ENCODE results near the gene MAP3K6. TPM values are rescaled to one million over a fixed set of nuclear protein-coding genes. Genes with fewer than 3 reads are reported as not detected.
"Not testable (repeated sequence)": the region's sequence is repeated elsewhere in the genome, so short reads cannot be mapped to it uniquely, and the experiment has no call there.

Gene MAP3K6
- total RNA-seq, 1 experiment from 2014 or later, result 13.5 TPM

DNA sequence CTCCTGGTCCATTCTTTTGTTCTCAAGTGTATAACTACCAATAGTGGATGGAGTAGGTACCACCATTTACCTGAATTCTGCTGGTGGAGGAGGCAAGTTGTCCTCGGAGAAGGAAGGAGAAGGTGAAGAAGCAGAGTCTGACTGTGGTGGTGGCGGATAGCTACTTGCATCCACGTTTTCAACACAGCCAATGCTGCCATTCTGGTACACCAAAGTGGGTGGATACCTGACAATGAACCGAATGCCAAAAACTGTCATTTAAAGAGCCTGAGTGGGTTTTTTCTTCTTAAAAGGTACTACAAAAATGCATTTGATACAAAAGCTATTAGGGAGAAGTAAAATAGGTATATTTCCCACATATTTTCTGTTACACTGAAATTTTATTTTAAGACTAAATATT is 45.7 kb upstream of the MAP3K6 start:
- Mint-ChIP-seq H3K36me3 (ENCODE audit: insufficient read depth, unreplicated experiment) (peaks cover 92% of the 10 kb centered on the region), H3K4me1 (ENCODE audit: insufficient read depth, unreplicated experiment) (peaks cover 6% of the 10 kb centered on the region), H3K27me3 (ENCODE audit: insufficient read depth, unreplicated experiment) (no peaks in the 10 kb centered on the region), H3K27ac (ENCODE audit: low read depth, unreplicated experiment) (no peak overlapping the region), H3K9me3 (ENCODE audit: unreplicated experiment) (no peaks in the 10 kb centered on the region), H3K4me3 (ENCODE audit: unreplicated experiment) (no peak overlapping the region)
- DNase-seq (ENCODE audit: unreplicated experiment), result no peak
- intact Hi-C loops (cut with micrococcal nuclease), result no loop called here
- ChIA-PET CTCF (interaction anchor here (1.2 to 2.1 kb wide), 3 partner anchors 17 to 193 kb away, joined by 4 to 12 read pairs (median 4); no protein-coding TSS in a partner anchor), POLR2A (interaction anchor here (1.3 to 1.6 kb wide), 2 partner anchors 16 to 189 kb away, joined by 4 read pairs; no protein-coding TSS in a partner anchor)
- no peak for TF ChIP-seq CTCF (IDR thresholded peaks at IDR 0.05; ENCODE audit: unreplicated experiment)
- BruUV-seq (replicated peaks), result no TSS peak

DNA sequence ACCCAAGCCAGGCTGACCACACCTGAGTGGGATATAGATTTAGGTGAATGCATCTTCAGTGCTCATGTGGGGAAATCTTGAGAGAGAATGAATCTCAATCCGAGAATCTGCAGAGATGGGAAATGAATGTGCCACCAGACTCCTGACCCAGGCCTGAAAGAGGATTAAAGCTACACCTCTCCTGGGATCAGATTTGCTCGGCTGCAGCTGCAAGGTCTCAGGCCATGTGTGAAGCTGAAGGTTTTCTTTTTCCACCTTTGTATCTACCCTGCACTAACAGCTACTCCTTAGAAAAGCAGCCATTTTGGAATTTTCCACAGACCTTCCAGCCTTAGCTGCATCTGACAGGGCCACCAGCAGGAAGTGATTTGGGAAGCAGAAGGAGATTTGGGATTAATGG is 43.9 kb upstream of the MAP3K6 start:
- H3K4me3 Mint-ChIP-seq (ENCODE audit: unreplicated experiment), result no peak overlapping the region
- H3K27ac Mint-ChIP-seq (ENCODE audit: low read depth, unreplicated experiment), result no peak overlapping the region
- intact Hi-C loops (cut with micrococcal nuclease), result no loop called here
- CTCF ChIA-PET, result interaction anchor here (1.0 to 2.0 kb wide), 2 partner anchors 195 to 197 kb away, joined by 3 to 4 read pairs; no protein-coding TSS in a partner anchor
- POLR2A ChIA-PET, result interaction anchor here (1.0 kb wide), 2 partner anchors 8 to 193 kb away, joined by 3 to 4 read pairs; partner anchors contain the start of gene AHDC1
- H3K36me3 Mint-ChIP-seq (ENCODE audit: insufficient read depth, unreplicated experiment), result peaks cover 100% of the 10 kb centered on the region
- H3K4me1 Mint-ChIP-seq (ENCODE audit: insufficient read depth, unreplicated experiment), result peaks cover 6% of the 10 kb centered on the region
- H3K9me3 Mint-ChIP-seq (ENCODE audit: unreplicated experiment), result no peaks in the 10 kb centered on the region
- no peak for TF ChIP-seq CTCF (IDR thresholded peaks at IDR 0.05; ENCODE audit: unreplicated experiment)
- no peaks in the 10 kb centered on the region for H3K27me3 Mint-ChIP-seq (ENCODE audit: insufficient read depth, unreplicated experiment)
- no peak for DNase-seq (ENCODE audit: unreplicated experiment)
- no TSS peak for BruUV-seq (replicated peaks)

DNA sequence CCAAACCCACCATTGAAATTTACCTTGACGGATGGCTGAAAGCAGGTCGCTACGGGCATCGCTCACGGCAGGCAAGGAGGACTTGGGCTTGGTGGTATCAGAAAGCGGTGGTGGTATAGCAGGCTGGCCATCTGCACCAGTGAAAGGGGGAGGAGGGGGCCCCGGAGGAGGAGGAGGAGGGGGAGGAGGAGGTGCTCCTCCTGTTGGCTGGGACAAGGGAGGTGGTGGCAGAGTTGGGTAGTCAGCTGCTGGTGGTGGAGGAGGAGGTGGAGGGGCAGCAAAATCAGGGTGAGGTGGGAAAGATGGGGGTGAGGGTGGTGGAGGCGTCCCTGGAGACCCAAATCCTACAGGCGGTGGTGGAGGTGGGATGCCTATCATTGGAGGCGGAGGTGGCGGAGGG is 42.9 kb upstream of the MAP3K6 start:
- Mint-ChIP-seq H3K27ac (ENCODE audit: low read depth, unreplicated experiment) (no peak overlapping the region), H3K9me3 (ENCODE audit: unreplicated experiment) (no peaks in the 10 kb centered on the region), H3K4me1 (ENCODE audit: insufficient read depth, unreplicated experiment) (peaks cover 6% of the 10 kb centered on the region), H3K4me3 (ENCODE audit: unreplicated experiment) (no peak overlapping the region), H3K36me3 (ENCODE audit: insufficient read depth, unreplicated experiment) (peaks cover 99% of the 10 kb centered on the region), H3K27me3 (ENCODE audit: insufficient read depth, unreplicated experiment) (no peaks in the 10 kb centered on the region)
- intact Hi-C loops (cut with micrococcal nuclease), result no loop called here
- no peak for TF ChIP-seq CTCF (IDR thresholded peaks at IDR 0.05; ENCODE audit: unreplicated experiment)
- BruUV-seq (replicated peaks), result no TSS peak
- DNase-seq (ENCODE audit: unreplicated experiment), result no peak
- CTCF ChIA-PET, result interaction anchor here (1.2 kb wide), 1 partner anchor 106 kb away, joined by 3 read pairs; no protein-coding TSS in a partner anchor
- POLR2A ChIA-PET, result no interaction called here

DNA sequence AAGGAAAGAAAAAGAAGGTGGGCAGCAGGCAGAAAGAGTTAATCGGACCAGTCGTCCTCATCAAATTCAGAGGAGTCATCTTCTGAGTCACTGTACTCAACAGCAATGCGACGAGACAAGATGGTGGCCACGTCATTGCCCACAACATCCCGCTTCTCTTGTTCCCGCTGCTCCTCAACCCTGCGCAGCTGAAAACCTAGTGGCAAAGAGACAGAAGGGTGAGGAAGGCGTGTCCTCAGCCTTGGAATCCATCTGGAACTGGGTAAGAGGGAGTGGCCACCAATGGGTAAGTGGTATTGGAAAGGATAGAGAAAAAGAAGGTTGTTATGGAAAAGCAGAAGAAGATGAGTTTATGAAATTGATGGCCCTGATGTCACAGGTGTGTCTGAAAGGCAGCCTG is 41.4 kb upstream of the MAP3K6 start:
- BruUV-seq (replicated peaks), result no TSS peak
- Mint-ChIP-seq H3K4me1 (ENCODE audit: insufficient read depth, unreplicated experiment) (peaks cover 6% of the 10 kb centered on the region), H3K4me3 (ENCODE audit: unreplicated experiment) (no peak overlapping the region), H3K27me3 (ENCODE audit: insufficient read depth, unreplicated experiment) (no peaks in the 10 kb centered on the region), H3K27ac (ENCODE audit: low read depth, unreplicated experiment) (no peak overlapping the region), H3K9me3 (ENCODE audit: unreplicated experiment) (no peaks in the 10 kb centered on the region), H3K36me3 (ENCODE audit: insufficient read depth, unreplicated experiment) (peaks cover 96% of the 10 kb centered on the region)
- intact Hi-C loops (cut with micrococcal nuclease), result no loop called here
- POLR2A ChIA-PET, result no interaction called here
- TF ChIP-seq CTCF (IDR thresholded peaks at IDR 0.05; ENCODE audit: unreplicated experiment), result no peak
- CTCF ChIA-PET, result interaction anchor here (0.7 to 1.4 kb wide), 3 partner anchors 12 to 108 kb away, joined by 3 to 17 read pairs (median 4); no protein-coding TSS in a partner anchor
- DNase-seq (ENCODE audit: unreplicated experiment), result no peak

GRCh38 chr1:27406791-27407190 is 40.0 kb upstream of the MAP3K6 start:
- H3K27me3 Mint-ChIP-seq (ENCODE audit: insufficient read depth, unreplicated experiment); H3K4me1 Mint-ChIP-seq (ENCODE audit: insufficient read depth, unreplicated experiment); intact Hi-C loops (cut with micrococcal nuclease); H3K4me3 Mint-ChIP-seq (ENCODE audit: unreplicated experiment); DNase-seq (ENCODE audit: unreplicated experiment); H3K27ac Mint-ChIP-seq (ENCODE audit: low read depth, unreplicated experiment); H3K9me3 Mint-ChIP-seq (ENCODE audit: unreplicated experiment); BruUV-seq (replicated peaks): not testable (repeated sequence)
- peaks cover 89% of the 10 kb centered on the region for H3K36me3 Mint-ChIP-seq (ENCODE audit: insufficient read depth, unreplicated experiment)
- ChIA-PET CTCF (interaction anchor here (1.4 kb wide), 1 partner anchor 11 kb away, joined by 17 read pairs; no protein-coding TSS in a partner anchor), POLR2A (interaction anchor here (0.6 kb wide), 1 partner anchor 289 kb away, joined by 3 read pairs; no protein-coding TSS in a partner anchor)

All from MCF 10A (cell line).